WI38 (cell line): ENCODE measurements around the gene OR2F1.

Experiments
- H3K4me3 ChIP-seq: 2 replicates; pipeline ENCODE4 v1.5.1; 2011; ENCODE audit warnings: low read depth, mild to moderate bottlenecking, control low read depth, low read length
- TF ChIP-seq, protein P1 (sequence below): IDR thresholded peaks from 2 replicates; pipeline ENCODE4 v1.5.1; 2012; ENCODE audit warnings: low read depth, mild to moderate bottlenecking, control low read depth, low read length

Gene OR2F1

DNA sequence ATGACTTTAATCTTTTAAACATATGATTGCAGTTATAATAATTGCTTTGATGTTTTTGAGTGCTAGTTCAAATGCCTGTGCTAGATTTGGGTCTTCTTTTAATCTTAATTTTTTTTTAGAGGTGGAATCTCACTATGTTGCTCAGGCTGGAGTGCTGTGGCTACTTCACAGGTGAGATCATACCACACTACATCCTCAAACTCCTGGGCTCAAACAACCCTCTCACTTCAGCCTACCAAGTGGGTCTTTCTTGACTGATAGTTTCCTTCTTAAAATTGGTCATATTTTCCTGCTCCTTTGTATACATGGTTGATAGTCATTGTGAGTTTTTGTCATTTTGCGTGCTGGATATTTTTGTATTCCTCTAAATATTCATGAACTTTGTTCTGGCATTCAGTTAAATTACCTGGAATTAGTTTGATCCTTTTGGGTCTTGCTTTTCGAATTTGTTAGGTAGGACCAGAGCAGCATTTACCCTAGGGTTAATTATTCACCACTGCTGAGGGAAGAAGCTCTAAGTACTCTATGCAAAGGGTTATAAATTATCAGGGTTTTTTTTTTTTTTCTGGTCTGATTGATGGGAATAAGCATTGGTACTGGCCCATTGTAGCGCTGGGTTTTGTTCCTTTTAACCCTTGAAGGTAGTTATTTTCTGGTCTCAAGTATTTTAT lies 40.6 kb upstream of the OR2F1 start:
- no peak overlapping the region for H3K4me3 ChIP-seq
- TF ChIP-seq, protein P1, sequence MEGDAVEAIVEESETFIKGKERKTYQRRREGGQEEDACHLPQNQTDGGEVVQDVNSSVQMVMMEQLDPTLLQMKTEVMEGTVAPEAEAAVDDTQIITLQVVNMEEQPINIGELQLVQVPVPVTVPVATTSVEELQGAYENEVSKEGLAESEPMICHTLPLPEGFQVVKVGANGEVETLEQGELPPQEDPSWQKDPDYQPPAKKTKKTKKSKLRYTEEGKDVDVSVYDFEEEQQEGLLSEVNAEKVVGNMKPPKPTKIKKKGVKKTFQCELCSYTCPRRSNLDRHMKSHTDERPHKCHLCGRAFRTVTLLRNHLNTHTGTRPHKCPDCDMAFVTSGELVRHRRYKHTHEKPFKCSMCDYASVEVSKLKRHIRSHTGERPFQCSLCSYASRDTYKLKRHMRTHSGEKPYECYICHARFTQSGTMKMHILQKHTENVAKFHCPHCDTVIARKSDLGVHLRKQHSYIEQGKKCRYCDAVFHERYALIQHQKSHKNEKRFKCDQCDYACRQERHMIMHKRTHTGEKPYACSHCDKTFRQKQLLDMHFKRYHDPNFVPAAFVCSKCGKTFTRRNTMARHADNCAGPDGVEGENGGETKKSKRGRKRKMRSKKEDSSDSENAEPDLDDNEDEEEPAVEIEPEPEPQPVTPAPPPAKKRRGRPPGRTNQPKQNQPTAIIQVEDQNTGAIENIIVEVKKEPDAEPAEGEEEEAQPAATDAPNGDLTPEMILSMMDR, result no peak

DNA sequence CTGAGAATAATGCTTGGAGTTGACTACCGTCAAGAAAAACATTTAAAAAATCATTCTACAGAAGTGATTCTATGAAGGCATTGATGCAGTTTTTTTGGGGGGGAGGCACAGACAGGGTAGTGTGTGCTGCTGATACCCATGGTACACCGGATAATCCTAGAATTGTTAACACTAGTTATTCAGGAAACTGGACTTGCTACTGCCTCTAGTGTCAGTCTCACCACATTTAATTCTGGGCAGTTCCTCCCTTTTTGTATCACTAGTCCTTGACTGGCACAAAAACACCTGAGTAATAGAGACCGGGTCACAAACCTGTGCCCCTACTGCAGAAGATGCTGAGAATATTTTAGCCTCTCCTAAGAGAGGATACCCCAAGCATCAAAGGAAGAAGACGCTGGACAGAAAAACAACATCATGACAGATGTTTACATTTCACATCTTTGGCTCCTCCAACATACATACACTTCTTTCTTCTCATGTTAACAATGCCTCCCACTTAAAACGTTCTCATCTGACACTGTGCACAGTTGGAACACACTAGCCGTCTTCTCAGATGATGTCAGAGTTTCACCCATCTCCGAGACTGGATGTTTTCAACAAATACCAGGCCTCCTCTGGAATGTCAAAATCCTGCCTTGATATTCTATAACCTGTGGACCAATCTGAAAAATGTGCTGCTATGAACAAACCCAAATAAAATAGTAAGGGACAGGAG lies 39.5 kb upstream of the OR2F1 start:
- TF ChIP-seq, protein P1, result no peak
- no peak overlapping the region for H3K4me3 ChIP-seq

DNA sequence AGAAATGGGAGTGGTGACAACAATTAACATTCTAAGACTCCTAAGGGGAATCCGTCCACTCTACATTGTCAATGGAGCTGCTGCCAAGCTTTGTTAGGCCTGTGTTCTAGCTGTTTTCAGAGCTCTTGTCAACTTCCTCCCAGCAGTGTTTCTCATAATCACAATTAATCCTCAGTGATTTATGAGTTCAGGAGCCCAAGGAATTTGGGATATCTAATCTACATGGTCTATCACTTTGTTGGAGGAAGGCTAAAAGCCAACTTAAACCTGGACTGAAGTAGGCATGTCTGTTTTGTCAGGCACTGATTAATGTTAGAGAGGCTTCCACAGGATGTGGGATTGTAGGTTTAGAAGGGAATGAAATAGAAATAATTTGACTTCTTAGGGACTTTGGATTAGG lies 29.8 kb upstream of the OR2F1 start:
- TF ChIP-seq, protein P1, result no peak
- no peak overlapping the region for H3K4me3 ChIP-seq

DNA sequence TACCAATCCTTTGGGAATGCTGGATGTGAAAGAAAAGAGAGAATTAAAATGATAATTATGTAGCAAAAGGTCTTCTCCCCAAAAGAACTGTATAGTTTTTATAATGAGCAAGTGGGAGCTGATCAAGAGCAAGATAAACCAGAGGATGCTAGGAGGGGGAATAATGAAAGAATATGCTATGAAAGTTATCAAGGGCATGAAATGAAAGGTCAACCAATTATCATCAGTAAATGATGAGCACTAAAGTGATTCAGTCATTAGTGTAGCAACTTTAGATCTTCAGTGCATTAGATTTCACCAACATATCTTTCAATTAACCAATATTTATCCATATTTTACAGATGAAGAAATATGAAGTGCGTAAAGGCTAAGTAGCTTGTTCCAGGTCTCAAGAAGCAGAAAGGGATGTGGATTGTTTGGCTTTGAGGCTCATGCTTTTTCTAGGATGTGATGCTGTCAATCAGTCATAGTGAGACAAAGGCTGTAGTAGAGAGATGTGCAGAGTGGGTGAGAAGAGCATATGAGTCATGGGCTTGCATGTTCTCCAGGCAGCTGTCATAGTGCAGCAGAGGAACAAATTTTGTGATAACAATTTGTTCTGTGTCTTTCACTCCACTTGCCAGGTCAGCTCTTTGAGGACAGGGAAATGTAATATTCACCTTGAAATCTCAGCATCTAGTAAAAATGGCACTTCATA lies 25.3 kb upstream of the OR2F1 start:
- no peak overlapping the region for H3K4me3 ChIP-seq
- TF ChIP-seq, protein P1, result no peak

DNA sequence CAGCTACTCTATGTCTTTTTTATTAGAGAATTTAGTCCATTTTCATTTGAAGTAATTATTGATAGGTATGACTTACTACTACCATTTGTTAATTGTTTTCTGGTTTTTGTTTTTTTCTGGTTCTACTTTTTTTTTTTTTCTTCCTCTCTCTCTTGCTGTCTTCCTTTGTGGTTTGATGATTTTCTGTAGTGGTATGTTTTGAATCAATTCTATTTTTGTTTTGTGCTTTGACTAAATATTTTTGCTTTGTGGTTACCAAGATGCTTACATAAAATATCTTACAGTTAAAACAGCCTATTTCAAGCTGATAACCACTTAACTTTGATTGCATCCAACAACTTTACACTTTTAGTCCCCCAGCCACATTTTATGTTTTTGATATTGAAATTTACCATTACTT lies 22.9 kb upstream of the OR2F1 start:
- TF ChIP-seq, protein P1, result no peak
- no peak overlapping the region for H3K4me3 ChIP-seq

DNA sequence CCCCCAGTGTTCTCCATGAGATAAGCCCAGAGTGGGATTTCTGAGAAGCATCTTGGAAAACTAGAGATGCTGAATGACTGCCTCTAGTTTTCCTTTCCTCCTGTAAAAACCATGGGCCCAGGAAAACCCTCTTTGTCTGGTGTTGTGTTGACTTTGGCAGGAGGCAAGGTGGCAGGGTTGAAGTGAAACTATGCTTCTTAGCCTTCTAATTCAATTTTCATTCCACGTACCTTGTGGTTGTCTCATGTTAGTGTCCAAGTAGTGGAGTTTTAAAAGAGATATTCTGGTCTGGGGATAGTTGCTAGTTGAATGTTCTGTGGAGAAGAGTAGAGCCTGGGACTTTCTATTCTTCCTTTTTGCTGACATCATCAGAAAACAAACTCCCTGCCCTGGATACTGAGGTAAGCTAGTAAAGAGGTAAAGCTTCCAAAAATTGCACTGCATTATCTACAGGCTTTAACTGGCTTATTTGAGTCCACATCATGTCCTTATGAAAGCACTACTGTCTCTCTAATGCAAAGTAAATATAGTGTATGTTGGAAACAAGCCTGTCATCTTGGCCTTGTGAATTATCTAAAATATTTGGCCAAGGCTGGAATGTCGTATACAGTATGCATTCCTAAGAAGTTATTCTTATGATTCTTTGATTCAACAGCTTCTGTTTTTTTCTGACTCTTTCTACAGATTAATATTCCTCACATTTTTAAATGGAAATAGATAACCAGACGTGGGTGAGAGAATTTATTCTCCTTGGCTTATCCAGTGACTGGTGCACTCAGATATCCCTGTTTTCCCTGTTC lies 19.9 kb upstream of the OR2F1 start, which contains the start of gene OR2F2:
TSS of gene OR2F2 (plus strand) at position 708 of the 800 bp plus-strand sequence. CDS start at position 708, 0 bp downstream.
- no peak within 1 kb of the TSS for H3K4me3 ChIP-seq
- TF ChIP-seq, protein P1, result no peak
